ENCODE results near the gene OPA3. TPM values are rescaled to one million over a fixed set of nuclear protein-coding genes. Genes with fewer than 3 reads are reported as not detected.
A peak's percentile ranks its signal among the peaks of the same experiment; 100 is the strongest.
"Not testable (repeated sequence)": the region's sequence is repeated elsewhere in the genome, so short reads cannot be mapped to it uniquely, and the experiment has no call there.

The OPA3 gene
- total RNA-seq, 1 donor: 3.4 TPM

GRCh38 chr19:45526143-45526542 lies 58.5 kb downstream of the OPA3 start:
- H3K9me3 ChIP-seq (ENCODE audit: low read depth, low read length): peaks cover 2% of the 10 kb centered on the region
- peaks cover 52% of the 10 kb centered on the region for H3K4me1 ChIP-seq (ENCODE audit: insufficient read depth, low read length)

GRCh38 chr19:45524575-45525129 lies 60.0 kb downstream of the OPA3 start:
- H3K27me3 ChIP-seq (ENCODE audit: insufficient read depth, low read length): no peaks in the 10 kb centered on the region
- H3K4me3 ChIP-seq (ENCODE audit: low read length): no peak overlapping the region
- H3K9me3 ChIP-seq (ENCODE audit: low read depth, low read length): no peaks in the 10 kb centered on the region
- peaks cover 65% of the 10 kb centered on the region for H3K4me1 ChIP-seq (ENCODE audit: insufficient read depth, low read length)

More at GRCh38 chr19:45526143-45526542, 58.5 kb downstream of the OPA3 start:
- Histone ChIP-seq H3K4me3 (ENCODE audit: low read length) (no peak overlapping the region), H3K27me3 (ENCODE audit: insufficient read depth, low read length) (no peaks in the 10 kb centered on the region)

GRCh38 chr19:45523642-45524256 lies 60.9 kb downstream of the OPA3 start:
- no peaks in the 10 kb centered on the region for H3K9me3 ChIP-seq (ENCODE audit: low read depth, low read length)
- no peak overlapping the region for H3K4me3 ChIP-seq (ENCODE audit: low read length)
- H3K4me1 ChIP-seq (ENCODE audit: insufficient read depth, low read length): peaks cover 57% of the 10 kb centered on the region
- H3K27me3 ChIP-seq (ENCODE audit: insufficient read depth, low read length): no peaks in the 10 kb centered on the region

- H3K4me1 ChIP-seq (ENCODE audit: insufficient read depth, low read length): peaks cover 57% of the 10 kb centered on the region
- H3K9me3 ChIP-seq (ENCODE audit: low read depth, low read length): no peaks in the 10 kb centered on the region
- no peak overlapping the region for H3K4me3 ChIP-seq (ENCODE audit: low read length)
- no peaks in the 10 kb centered on the region for H3K27me3 ChIP-seq (ENCODE audit: insufficient read depth, low read length)
These were observed 62.3 kb downstream of the OPA3 start for GRCh38 chr19:45522010-45522941.

GRCh38 chr19:45518469-45518826 lies 66.2 kb downstream of the OPA3 start:
- peaks cover 67% of the 10 kb centered on the region for H3K4me1 ChIP-seq (ENCODE audit: insufficient read depth, low read length)
- H3K27me3 ChIP-seq (ENCODE audit: insufficient read depth, low read length): no peaks in the 10 kb centered on the region
- no peaks in the 10 kb centered on the region for H3K9me3 ChIP-seq (ENCODE audit: low read depth, low read length)
- no peak overlapping the region for H3K4me3 ChIP-seq (ENCODE audit: low read length)

- Histone ChIP-seq H3K4me1 (ENCODE audit: insufficient read depth, low read length) (peaks cover 67% of the 10 kb centered on the region), H3K27me3 (ENCODE audit: insufficient read depth, low read length) (no peaks in the 10 kb centered on the region), H3K9me3 (ENCODE audit: low read depth, low read length) (no peaks in the 10 kb centered on the region), H3K4me3 (ENCODE audit: low read length) (no peak overlapping the region)
These were observed 66.7 kb downstream of the OPA3 start for GRCh38 chr19:45517641-45518468.

- Histone ChIP-seq H3K4me3 (ENCODE audit: low read length) (no peak overlapping the region), H3K4me1 (ENCODE audit: insufficient read depth, low read length) (peaks cover 67% of the 10 kb centered on the region), H3K9me3 (ENCODE audit: low read depth, low read length) (no peaks in the 10 kb centered on the region), H3K27me3 (ENCODE audit: insufficient read depth, low read length) (no peaks in the 10 kb centered on the region)
These were observed 67.4 kb downstream of the OPA3 start for GRCh38 chr19:45517238-45517637.

GRCh38 chr19:45515807-45516401 lies 68.7 kb downstream of the OPA3 start:
- Histone ChIP-seq H3K9me3 (ENCODE audit: low read depth, low read length) (no peaks in the 10 kb centered on the region), H3K4me3 (ENCODE audit: low read length) (peak overlapping the region; percentile 18), H3K4me1 (ENCODE audit: insufficient read depth, low read length) (peaks cover 69% of the 10 kb centered on the region), H3K27me3 (ENCODE audit: insufficient read depth, low read length) (no peaks in the 10 kb centered on the region)

- Histone ChIP-seq H3K4me1 (ENCODE audit: insufficient read depth, low read length) (peaks cover 70% of the 10 kb centered on the region), H3K9me3 (ENCODE audit: low read depth, low read length) (no peaks in the 10 kb centered on the region), H3K4me3 (ENCODE audit: low read length) (peak overlapping the region; percentile 23), H3K27me3 (ENCODE audit: insufficient read depth, low read length) (no peaks in the 10 kb centered on the region)
These were observed 69.4 kb downstream of the OPA3 start for GRCh38 chr19:45515081-45515624.

- peak overlapping the region; percentile 23 for H3K4me3 ChIP-seq (ENCODE audit: low read length)
- no peaks in the 10 kb centered on the region for H3K9me3 ChIP-seq (ENCODE audit: low read depth, low read length)
- H3K4me1 ChIP-seq (ENCODE audit: insufficient read depth, low read length): peaks cover 73% of the 10 kb centered on the region
- no peaks in the 10 kb centered on the region for H3K27me3 ChIP-seq (ENCODE audit: insufficient read depth, low read length)
These were observed 70.1 kb downstream of the OPA3 start for GRCh38 chr19:45514376-45515051.

- no peaks in the 10 kb centered on the region for H3K9me3 ChIP-seq (ENCODE audit: low read depth, low read length)
- H3K27me3 ChIP-seq (ENCODE audit: insufficient read depth, low read length): no peaks in the 10 kb centered on the region
- H3K4me3 ChIP-seq (ENCODE audit: low read length): no peak overlapping the region
- H3K4me1 ChIP-seq (ENCODE audit: insufficient read depth, low read length): peaks cover 75% of the 10 kb centered on the region
These were observed 71.6 kb downstream of the OPA3 start for GRCh38 chr19:45512881-45513483.

- H3K4me1 ChIP-seq (ENCODE audit: insufficient read depth, low read length): peaks cover 71% of the 10 kb centered on the region
- H3K9me3 ChIP-seq (ENCODE audit: low read depth, low read length): no peaks in the 10 kb centered on the region
- no peak overlapping the region for H3K4me3 ChIP-seq (ENCODE audit: low read length)
- H3K27me3 ChIP-seq (ENCODE audit: insufficient read depth, low read length): no peaks in the 10 kb centered on the region
These were observed 73.5 kb downstream of the OPA3 start for GRCh38 chr19:45511074-45511473.

- peak overlapping the region; percentile 97 for H3K4me3 ChIP-seq (ENCODE audit: low read length)
- not testable (repeated sequence) for H3K9me3 ChIP-seq (ENCODE audit: low read depth, low read length); H3K27me3 ChIP-seq (ENCODE audit: insufficient read depth, low read length)
- peaks cover 71% of the 10 kb centered on the region for H3K4me1 ChIP-seq (ENCODE audit: insufficient read depth, low read length)
These were observed 74.2 kb downstream of the OPA3 start for GRCh38 chr19:45510352-45510751.
